Activated T-helper 9 cell treated with anti-CD3 and anti-CD28 coated beads, Interleukin-2, amount 50 U/mL, for 16 hours (primary cell): ENCODE results near the gene ZCCHC24.
"Not testable (repeated sequence)": the region's sequence is repeated elsewhere in the genome, so short reads cannot be mapped to it uniquely, and the experiment has no call there.

ENCODE experiments used
- DNase-seq: peaks from one replicate; pipeline ENCODE4 v3.0.0-alpha.2; 2020; ENCODE audit warnings: low read depth

The ZCCHC24 gene

DNA sequence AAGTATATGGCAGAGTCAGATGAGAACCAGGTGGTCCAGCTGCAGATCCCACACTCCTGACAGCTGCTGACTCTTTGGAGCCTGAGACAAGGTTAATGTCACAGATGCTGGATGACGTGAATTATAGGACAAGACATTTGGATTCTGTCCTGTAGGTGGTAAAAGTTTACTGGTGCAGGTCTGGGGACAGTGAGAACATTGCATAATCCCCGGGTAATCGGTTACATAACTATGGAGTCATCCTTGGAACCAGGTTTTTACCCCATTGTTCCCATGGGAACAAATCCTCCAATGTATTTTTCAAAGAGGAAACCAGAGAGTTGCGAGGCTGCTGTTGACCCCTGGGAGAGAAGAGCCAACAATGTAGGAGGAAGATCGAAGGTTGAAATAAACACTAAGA lies 27.5 kb upstream of the ZCCHC24 start:
- DNase-seq, result no peak

- DNase-seq, result no peak
Measured at GRCh38 chr10:79472449-79472848, 27.0 kb upstream of the ZCCHC24 start.

- DNase-seq, result no peak
Measured at GRCh38 chr10:79471776-79472175, 26.4 kb upstream of the ZCCHC24 start.

- DNase-seq, result no peak
Measured at GRCh38 chr10:79470096-79470495, 24.7 kb upstream of the ZCCHC24 start.

DNA sequence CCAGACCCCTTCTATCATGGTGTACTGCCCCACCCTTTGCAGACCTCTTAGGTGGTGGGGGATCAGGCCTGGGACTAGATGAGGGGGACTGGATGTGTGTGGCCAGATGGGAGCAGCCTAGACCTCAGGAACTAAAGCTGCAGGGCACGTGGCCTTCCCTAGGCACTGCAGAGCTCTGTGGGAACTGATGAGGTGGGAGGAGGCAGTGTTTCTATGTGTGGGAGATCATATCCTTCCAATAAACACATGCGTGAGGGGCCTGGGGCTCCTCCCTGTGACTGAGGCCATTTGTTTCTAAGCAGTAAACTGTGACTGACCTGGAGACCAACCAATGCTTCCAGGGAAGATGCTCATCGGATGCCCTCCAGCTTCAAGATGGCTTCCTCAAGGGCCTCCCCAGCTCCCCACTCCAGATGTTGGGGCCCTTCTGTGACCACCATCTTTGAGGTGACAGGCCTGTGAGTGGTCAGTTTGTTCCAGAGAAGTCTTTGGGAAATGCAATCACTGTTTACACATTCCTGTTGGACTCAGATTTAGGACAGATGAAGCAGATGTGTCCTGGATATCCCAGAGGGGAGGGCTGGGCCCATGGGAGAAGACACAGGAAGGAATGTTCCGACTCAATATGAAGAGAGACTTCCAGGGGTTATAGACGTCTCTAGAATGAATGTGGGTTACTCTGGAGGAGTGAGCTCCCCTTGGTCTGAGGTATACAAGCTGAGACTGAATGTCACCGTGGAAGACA lies 23.6 kb upstream of the ZCCHC24 start:
- DNase-seq, result no peak

GRCh38 chr10:79468015-79468560 lies 22.7 kb upstream of the ZCCHC24 start:
- no peak for DNase-seq

- DNase-seq, result no peak
Measured at GRCh38 chr10:79465341-79465740, 19.9 kb upstream of the ZCCHC24 start.

DNA sequence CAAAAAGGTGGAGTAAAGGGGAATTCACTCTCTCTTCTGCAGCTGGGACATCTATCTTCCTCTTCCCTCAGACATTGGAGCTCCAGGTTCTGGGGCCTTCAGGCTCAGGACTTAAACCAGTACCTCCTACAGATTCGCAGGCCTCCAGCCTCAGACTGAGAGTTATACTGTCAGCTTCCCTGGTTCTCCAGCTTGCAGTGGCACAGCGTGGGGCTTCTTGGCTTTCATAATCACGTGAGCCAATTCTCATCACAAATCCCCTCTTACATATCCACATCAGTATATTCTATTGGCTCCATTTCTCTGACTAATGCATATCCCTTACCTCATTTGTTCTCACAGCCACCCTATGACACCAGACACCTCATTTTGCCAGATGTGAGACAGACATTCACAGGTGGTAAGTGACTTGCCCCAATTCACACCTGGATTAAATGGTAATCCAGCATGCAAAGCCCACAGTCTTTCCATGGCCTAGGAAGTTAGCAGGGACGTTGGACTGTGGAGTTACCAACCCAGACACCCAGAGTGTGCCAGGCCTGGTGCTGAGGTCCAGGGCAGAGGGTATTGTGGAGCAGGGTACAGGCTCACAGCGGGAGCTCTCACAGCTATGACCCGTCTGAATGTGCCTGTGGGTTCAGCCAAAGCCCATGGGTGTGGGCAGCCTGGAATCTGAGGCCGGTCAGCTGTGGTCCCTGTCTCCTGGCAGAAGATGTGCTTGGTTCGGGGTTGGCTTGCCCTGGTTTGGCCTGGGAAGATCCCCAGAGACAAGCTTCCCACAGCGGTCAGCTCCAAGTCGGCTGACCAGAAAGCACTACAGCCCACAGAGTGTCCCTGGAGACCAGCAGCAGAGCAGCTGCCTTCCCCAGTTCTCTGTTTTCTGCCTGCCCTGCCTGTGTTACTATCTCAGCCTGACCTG lies 18.4 kb upstream of the ZCCHC24 start:
- DNase-seq, result no peak

DNA sequence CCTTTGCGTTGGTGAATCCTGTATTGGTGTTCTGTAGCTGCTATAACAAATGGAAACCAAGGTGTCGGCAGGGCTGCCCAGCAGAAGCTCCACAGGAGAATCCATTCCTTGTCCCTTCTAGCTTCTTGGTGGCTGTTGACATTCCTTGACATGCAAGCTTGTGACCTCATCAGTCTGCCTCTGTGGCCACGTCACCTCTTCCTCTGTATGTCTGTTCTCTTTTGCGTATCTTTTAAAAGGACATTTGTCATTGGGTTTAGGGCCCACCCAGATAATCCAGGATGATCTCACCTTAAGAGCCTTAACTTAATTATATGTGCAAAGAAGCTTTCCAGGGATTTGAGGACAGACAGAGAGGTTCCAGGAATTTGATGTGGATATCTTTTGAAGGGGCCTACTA lies 15.3 kb upstream of the ZCCHC24 start:
- no peak for DNase-seq

DNA sequence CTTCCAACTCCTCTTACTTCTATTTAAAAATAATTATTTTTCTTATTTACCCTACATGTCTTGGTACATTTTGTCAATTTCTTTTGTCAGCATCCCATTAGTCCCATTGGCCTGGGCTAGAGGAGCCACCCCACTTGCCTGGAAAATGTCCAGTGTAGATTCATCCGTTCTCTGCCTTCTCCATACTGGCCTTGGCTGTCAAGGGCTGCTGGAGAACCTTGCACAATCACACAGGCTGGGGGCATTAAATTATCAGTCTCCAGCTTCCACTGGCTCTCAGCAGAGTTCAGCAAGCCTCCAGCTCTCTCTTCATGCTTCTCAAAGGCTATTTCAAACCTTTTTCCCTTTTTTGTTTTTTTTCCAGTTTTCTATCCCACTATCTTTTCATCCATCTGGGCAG lies 13.8 kb upstream of the ZCCHC24 start:
- no peak for DNase-seq

DNA sequence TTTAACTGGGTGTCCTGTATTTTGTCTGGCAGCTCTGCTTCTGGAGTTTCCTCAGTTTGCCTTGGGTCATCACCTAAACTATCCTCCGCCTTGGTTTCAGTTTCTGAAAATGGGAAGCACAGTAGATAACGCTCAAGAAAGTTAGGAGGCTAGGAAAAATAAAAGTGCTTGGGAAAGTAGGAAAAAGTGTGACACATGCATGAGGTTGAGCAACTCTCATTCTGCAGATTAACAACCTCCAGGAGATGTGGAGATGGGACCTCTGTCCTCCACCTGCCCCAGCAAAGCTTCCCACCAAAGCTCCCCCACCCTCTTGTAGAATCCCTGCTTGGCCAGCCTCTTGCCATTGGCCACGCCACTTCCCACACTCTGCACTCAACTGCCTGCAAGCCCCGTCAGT lies 13.1 kb upstream of the ZCCHC24 start:
- DNase-seq, result no peak

DNA sequence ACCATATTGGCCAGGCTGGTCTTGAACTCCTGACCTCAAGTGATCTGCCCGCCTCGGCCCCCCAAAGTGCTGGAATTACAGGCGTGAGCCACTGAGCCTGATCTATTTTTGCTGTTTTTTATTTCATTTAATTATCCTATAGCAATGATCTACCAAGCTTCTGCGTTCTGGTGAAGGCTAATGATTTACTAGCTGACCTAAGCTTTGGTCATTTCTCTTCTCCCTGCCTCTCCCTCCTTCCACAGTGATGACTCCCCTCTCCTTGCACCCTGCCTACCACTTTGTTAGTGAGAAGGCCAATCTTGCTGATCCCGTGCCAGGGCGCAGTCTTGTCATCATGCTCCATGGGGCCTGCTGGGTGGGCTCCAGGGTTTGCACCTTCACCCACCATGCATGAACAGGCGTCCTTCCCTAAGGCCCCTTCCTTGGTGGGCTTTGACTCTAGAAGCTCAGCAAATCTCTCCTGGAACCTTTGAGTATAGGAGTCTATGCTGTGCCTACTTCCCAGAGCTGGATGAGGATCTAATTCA lies 11.9 kb upstream of the ZCCHC24 start:
- DNase-seq, result no peak

- no peak for DNase-seq
Measured at GRCh38 chr10:79454259-79454658, 8.8 kb upstream of the ZCCHC24 start.

- no peak for DNase-seq
Measured at GRCh38 chr10:79453392-79453791, 8.0 kb upstream of the ZCCHC24 start.

DNA sequence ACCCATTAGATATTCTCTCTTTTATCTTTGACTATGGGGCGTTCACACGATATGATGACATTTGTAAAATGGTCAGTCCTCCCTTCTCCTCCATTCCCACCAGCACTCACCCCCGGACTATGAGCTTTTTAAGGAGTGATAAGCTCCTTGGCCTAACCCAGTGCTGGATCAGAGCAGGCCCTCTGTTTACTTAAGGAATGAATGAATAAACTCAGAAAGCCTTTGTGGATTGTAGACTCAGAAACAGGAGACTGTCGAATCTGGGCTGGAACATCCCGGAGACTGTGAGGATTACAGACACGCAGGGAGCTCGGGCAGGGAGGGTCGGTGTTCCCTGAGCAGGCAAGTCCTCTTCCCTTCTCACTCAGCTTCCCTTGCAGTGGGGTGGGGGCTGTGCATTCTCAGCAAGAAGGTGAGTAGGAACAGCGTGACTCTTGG lies 6.8 kb upstream of the ZCCHC24 start:
- no peak for DNase-seq

DNA sequence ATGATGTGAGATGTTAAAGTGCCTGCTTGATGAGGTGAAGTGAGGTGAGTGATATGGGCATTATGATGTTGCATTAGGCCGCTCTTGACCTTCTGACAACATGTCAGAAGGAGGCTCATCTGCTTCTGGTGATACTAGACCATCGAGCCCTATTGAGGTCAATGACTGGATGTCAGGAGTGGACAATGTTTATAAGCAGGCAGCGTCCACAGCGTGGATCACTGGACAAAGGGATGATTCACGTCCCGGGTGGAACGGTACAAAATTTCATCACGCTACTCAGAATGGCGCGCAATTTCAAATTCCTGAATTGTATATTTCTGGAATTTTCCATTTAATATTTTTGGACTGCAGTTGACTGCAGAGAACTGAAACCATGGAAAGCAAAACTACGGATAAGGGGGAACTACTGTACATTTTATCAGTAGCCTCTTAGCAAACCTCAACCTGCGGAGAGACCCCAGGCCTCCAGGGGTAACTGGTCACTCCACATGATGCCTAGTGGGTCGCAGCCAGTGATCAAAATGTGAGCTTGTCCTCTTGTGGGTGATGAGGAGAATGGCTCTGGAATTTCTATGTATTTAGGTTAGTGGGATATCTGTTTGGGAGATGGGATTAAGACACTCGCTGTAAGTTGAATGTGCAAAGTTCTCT lies 5.7 kb upstream of the ZCCHC24 start:
- DNase-seq, result no peak

GRCh38 chr10:79449181-79450146 lies 4.0 kb upstream of the ZCCHC24 start:
- no peak for DNase-seq

DNA sequence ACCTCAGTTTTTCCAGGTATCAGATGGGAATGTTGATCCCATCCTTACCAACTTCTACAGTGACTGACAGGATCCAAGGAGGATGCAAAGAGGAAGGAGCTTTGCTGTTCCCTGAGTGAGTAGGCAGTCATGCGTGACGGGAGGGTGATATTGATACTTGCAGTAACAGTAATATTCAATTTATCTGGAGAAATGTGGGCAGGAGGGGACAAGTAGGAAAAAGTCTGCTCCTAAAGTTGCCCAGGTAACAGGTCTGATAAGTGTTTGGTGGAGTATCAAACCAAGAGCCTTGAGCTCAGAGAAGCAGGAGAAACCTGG lies 3.3 kb upstream of the ZCCHC24 start:
- DNase-seq, result no peak

GRCh38 chr10:79447911-79448731 lies 2.7 kb upstream of the ZCCHC24 start:
- no peak for DNase-seq

GRCh38 chr10:79447249-79447648 lies 1.8 kb upstream of the ZCCHC24 start:
- DNase-seq, result not testable (repeated sequence)
